Endothelial cell of umbilical vein (primary cell): ENCODE data around the gene ANAPC7. TPM values are rescaled to one million over a fixed set of nuclear protein-coding genes. Genes with fewer than 3 reads are reported as not detected.

Experiments used
- BruUV-seq: library from RNA; stranded (reverse); fragments of 400-500 nt; replicated peaks from 2 replicates; lab custom pipeline; 2021; lab: Mats Ljungman, UMichigan
- CTCF ChIA-PET: fragments of 300-600, 350-600 bp; sonication (Branson Sonifier 250); formaldehyde crosslinking; loops from one replicate; lab custom pipeline; 2021; ENCODE audit warnings: antibody characterized with exemption, inconsistent platforms; lab: Charles Lee
- POLR2A ChIA-PET: fragments of 300-600, 350-600 bp; sonication (Branson Sonifier 250); formaldehyde crosslinking; loops from one replicate; lab custom pipeline; 2021; ENCODE audit warnings: antibody characterized with exemption, inconsistent platforms; lab: Charles Lee
- DNase-seq: peaks from one replicate; pipeline ENCODE4 v3.0.0-alpha.2; 2011; ENCODE audit warnings: low read depth, low spot score
- FAIRE-seq: peaks from 2 replicates; lab custom pipeline; 2011; peaks lifted over from hg19 to GRCh38; lab: Jason Lieb, UNC
- H2AFZ ChIP-seq: 2 replicates; pipeline ENCODE4 v1.6.0; 2012; ENCODE audit warnings: low read depth, low read length, control low read depth, inconsistent platforms
- H3K27ac ChIP-seq: 2 replicates; pipeline ENCODE4 v1.5.1; 2011; ENCODE audit warnings: low read depth, mild to moderate bottlenecking, control low read depth, low read length, moderate library complexity; ENCODE audit not compliant: insufficient read depth
- H3K27me3 ChIP-seq, 2 experiments: 2 replicates each; pipeline versions ENCODE4 v1.6.0 to v1.6.1; 2011; ENCODE audit warnings: low read length in 2 of 2, mixed read lengths in 1 of 2; ENCODE audit not compliant: control insufficient read depth in 2 of 2, insufficient read depth in 2 of 2
- H3K36me3 ChIP-seq, 2 experiments: 2 replicates in 1 of 2; 3 replicates in 1 of 2; pipeline ENCODE4 v1.5.1; 2011; ENCODE audit warnings: low read length in 2 of 2, mild to moderate bottlenecking in 1 of 2, moderate library complexity in 1 of 2; ENCODE audit not compliant: control insufficient read depth in 2 of 2, insufficient read depth in 2 of 2; ENCODE audit errors: extremely low read depth in 1 of 2
- H3K4me1 ChIP-seq: 3 replicates; pipeline ENCODE4 v1.5.1; 2011; ENCODE audit warnings: mild to moderate bottlenecking, low read length; ENCODE audit not compliant: control insufficient read depth, insufficient read depth; ENCODE audit errors: extremely low read depth
- H3K4me2 ChIP-seq: 2 replicates; pipeline ENCODE4 v1.6.1; 2011; ENCODE audit warnings: low read length, control low read depth, mixed read lengths; ENCODE audit not compliant: insufficient read depth
- H3K4me3 ChIP-seq, 3 experiments: fragments of 200-600 bp in 1 of 3; sonication (generic), shearing (Covaris generic) in 1 of 3; replicated peaks in 1 of 3; 2 replicates each; pipeline ENCODE4 v1.5.1; 2011 to 2016; ENCODE audit warnings: control low read depth in 3 of 3, low read length in 3 of 3, mild to moderate bottlenecking in 2 of 3, inconsistent platforms in 1 of 3, low read depth in 1 of 3, moderate library complexity in 1 of 3; ENCODE audit not compliant: insufficient read depth in 1 of 3
- H3K79me2 ChIP-seq: 2 replicates; pipeline ENCODE4 v1.6.0; 2012; ENCODE audit warnings: low read length, inconsistent platforms; ENCODE audit not compliant: control insufficient read depth, insufficient read depth
- H3K9ac ChIP-seq: replicated peaks from 2 replicates; pipeline ENCODE3; 2011; ENCODE audit warnings: low read length, control low read depth; ENCODE audit not compliant: insufficient read depth; ENCODE audit errors: extremely low read depth
- H3K9me1 ChIP-seq: replicated peaks from 3 replicates; pipeline ENCODE4 v1.6.0; 2011; ENCODE audit warnings: mild to moderate bottlenecking, low read length; ENCODE audit not compliant: control insufficient read depth, insufficient read depth; ENCODE audit errors: extremely low read depth
- H3K9me3 ChIP-seq: replicated peaks from 2 replicates; pipeline ENCODE4 v1.5.1; 2012; ENCODE audit warnings: low read length, inconsistent platforms; ENCODE audit not compliant: control insufficient read depth, insufficient read depth
- H4K20me1 ChIP-seq: replicated peaks from 2 replicates; pipeline ENCODE3; 2011; ENCODE audit warnings: mild to moderate bottlenecking, low read length; ENCODE audit not compliant: control insufficient read depth, insufficient read depth; ENCODE audit errors: extremely low read depth
- CTCF ChIP-seq, 2 donors: IDR thresholded peaks; 1 replicate in 1 of 2; 2 replicates in 1 of 2; pipeline ENCODE4 v1.5.1; 2011; ENCODE audit warnings: low read length in 2 of 2, mild to moderate bottlenecking in 2 of 2, moderate library complexity in 2 of 2, control low read depth in 1 of 2, inconsistent platforms in 1 of 2, low read depth in 1 of 2; ENCODE audit not compliant: insufficient read depth in 1 of 2; ENCODE audit errors: extremely low read depth in 1 of 2
- EZH2 ChIP-seq: IDR thresholded peaks from 2 replicates; pipeline ENCODE4 v1.6.1; 2012; ENCODE audit warnings: borderline replicate concordance, low read depth, mild to moderate bottlenecking, moderate library complexity, low read length, inconsistent platforms; ENCODE audit not compliant: severe bottlenecking
- FOS ChIP-seq: IDR thresholded peaks from 2 replicates; pipeline ENCODE4 v1.6.1; 2011; ENCODE audit warnings: mild to moderate bottlenecking, low read length, moderate library complexity, borderline replicate concordance; ENCODE audit not compliant: insufficient read depth
- GATA2 ChIP-seq: IDR thresholded peaks from 2 replicates; pipeline ENCODE4 v1.7.0; 2011; ENCODE audit warnings: low read depth, mild to moderate bottlenecking, moderate library complexity, mixed read lengths, low read length; ENCODE audit not compliant: insufficient read length, insufficient read depth
- JUN ChIP-seq: IDR thresholded peaks from 2 replicates; pipeline ENCODE4 v1.6.1; 2011; ENCODE audit warnings: borderline replicate concordance, low read depth; ENCODE audit not compliant: insufficient read length, insufficient read depth
- MAX ChIP-seq: IDR thresholded peaks from 2 replicates; pipeline ENCODE4 v1.6.1; 2011; ENCODE audit not compliant: insufficient read depth, insufficient read length
- MYC ChIP-seq: IDR thresholded peaks from one replicate; pipeline ENCODE4 v1.6.1; 2011; ENCODE audit warnings: mild to moderate bottlenecking, low read depth, low read length
- POLR2A ChIP-seq: IDR thresholded peaks from 2 replicates; pipeline ENCODE4 v1.6.1; 2012; ENCODE audit warnings: low read depth, mild to moderate bottlenecking, control low read depth, low read length
- POLR2AphosphoS5 ChIP-seq: IDR thresholded peaks from 2 replicates; pipeline ENCODE4 v1.6.1; 2012; ENCODE audit warnings: low read depth, mild to moderate bottlenecking, control low read depth, low read length, moderate library complexity; ENCODE audit not compliant: insufficient read depth
- dilution Hi-C: fragments of 300-500 bp; cut with MboI; formaldehyde crosslinking; loops from one replicate; pipeline ENCODE4 v1.15.0; 2019; ENCODE audit warnings: low sequenced_read_pairs; ENCODE audit not compliant: extremely low pct_ligation_motif_present
- intact Hi-C: fragments of 100-400 bp; cut with micrococcal nuclease; formaldehyde crosslinking; loops from one replicate; pipeline ENCODE4 v1.10.0; 2022
- polyA plus RNA-seq, 4 experiments: library from polyadenylated mRNA; depleted of rRNA in 3 of 4; stranded (reverse) in 3 of 4; unstranded in 1 of 4; fragments of >200 nt; gene quantifications; 2 replicates each; pipeline versions ENCODE4 v1.2.1 to v1.2.3, GENCODE V29; 2011 to 2012; ENCODE audit warnings: missing spikeins in 1 of 4
- total RNA-seq: library from RNA; stranded (reverse); gene quantifications from 2 replicates; pipeline ENCODE4 v1.2.3, GENCODE V29; 2021

The ANAPC7 gene
- total and polyA plus RNA-seq, 2 donors (not counting 3 experiments of a cell fraction or from before 2014, with no cell fraction given): 54.2 to 89.0 TPM

GRCh38 chr12:110349096-110349495 lies 54.4 kb downstream of the ANAPC7 start:
- H3K36me3 ChIP-seq: peaks cover 29 to 49% of the 10 kb centered on the region in 2 experiments
- ChIA-PET POLR2A (interaction anchor here (0.6 kb wide), 1 partner anchor 85 kb away, joined by 5 read pairs; no protein-coding TSS in a partner anchor), CTCF (interaction anchor here (1.1 to 1.3 kb wide), 2 partner anchors 17 to 37 kb away, joined by 3 to 4 read pairs; no protein-coding TSS in a partner anchor)
- H3K9me1 ChIP-seq: no peaks in the 10 kb centered on the region
- TF ChIP-seq GATA2 (no peak), JUN (no peak), MAX (no peak), POLR2AphosphoS5 (no peak), MYC (no peak), EZH2 (no peak), POLR2A (no peak), CTCF (IDR thresholded peaks at IDR 0.05; ENCODE audit: extremely low read depth in 1 of 2, insufficient read depth in 1 of 2, low read depth in 1 of 2, low read length in 2 of 2) (no peak), FOS (no peak)
- no peaks in the 10 kb centered on the region for H3K79me2 ChIP-seq
- intact Hi-C loops (no loop called here), dilution Hi-C loops (no loop called here)
- no peak overlapping the region for H3K9ac ChIP-seq
- no peak overlapping the region for H2AFZ ChIP-seq
- FAIRE-seq: no peak
- BruUV-seq: no TSS peak
- no peaks in the 10 kb centered on the region for H3K9me3 ChIP-seq
- H3K4me3 ChIP-seq: no peak overlapping the region
- H3K4me2 ChIP-seq: no peak overlapping the region
- H4K20me1 ChIP-seq: no peaks in the 10 kb centered on the region
- no peak overlapping the region for H3K27ac ChIP-seq
- no peaks in the 10 kb centered on the region for H3K27me3 ChIP-seq
- no peak for DNase-seq
- H3K4me1 ChIP-seq: peaks cover 16% of the 10 kb centered on the region
